Right kidney (tissue), 1 donor: ENCODE measurements around the gene DISP2.

ENCODE experiments used
- DNase-seq: peaks from one replicate; pipeline ENCODE4 v3.0.0-alpha.2; 2016

The DISP2 gene

DNA sequence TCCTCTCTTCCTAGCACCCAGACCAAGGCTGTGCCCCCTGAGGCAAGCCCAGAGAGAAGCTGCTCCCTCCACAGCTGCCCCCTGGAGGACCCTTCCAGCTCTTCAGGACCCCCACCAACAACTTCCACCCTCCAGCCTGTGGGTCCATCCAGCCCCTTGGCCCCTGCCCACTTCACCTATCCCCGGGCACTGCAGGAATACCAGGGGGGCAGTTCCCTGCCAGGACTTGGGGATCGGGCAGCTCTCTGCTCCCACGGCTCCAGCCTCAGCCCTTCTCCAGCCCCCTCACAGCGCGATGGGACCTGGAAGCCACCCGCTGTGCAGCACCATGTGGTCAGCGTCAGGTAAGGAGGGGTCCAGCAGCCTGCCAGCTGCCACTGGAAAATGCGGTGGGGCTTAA, 5.6 kb downstream of the DISP2 start:
- DNase-seq = no peak

DNA sequence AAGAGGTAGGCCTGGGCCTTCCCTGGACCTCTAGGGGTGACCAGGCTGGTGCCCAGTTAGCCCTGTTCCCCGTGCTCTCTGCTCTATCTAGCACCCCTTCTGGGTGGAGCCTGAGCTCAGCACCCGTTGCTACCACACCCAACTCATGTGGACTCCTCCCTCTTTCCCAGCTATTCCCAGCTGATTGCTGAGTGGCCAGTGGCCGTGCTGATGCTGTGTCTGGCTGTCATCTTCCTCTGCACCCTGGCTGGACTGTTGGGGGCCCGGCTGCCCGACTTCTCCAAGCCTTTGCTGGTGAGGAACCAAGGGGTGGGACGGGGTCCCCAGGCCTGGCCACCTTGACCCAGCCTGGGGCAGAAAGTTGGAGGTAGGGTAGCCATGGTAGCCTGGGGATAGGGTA, 6.2 kb downstream of the DISP2 start:
- DNase-seq = no peak

GRCh38 chr15:40365016-40365415, 7.0 kb downstream of the DISP2 start:
- no peak for DNase-seq

DNA sequence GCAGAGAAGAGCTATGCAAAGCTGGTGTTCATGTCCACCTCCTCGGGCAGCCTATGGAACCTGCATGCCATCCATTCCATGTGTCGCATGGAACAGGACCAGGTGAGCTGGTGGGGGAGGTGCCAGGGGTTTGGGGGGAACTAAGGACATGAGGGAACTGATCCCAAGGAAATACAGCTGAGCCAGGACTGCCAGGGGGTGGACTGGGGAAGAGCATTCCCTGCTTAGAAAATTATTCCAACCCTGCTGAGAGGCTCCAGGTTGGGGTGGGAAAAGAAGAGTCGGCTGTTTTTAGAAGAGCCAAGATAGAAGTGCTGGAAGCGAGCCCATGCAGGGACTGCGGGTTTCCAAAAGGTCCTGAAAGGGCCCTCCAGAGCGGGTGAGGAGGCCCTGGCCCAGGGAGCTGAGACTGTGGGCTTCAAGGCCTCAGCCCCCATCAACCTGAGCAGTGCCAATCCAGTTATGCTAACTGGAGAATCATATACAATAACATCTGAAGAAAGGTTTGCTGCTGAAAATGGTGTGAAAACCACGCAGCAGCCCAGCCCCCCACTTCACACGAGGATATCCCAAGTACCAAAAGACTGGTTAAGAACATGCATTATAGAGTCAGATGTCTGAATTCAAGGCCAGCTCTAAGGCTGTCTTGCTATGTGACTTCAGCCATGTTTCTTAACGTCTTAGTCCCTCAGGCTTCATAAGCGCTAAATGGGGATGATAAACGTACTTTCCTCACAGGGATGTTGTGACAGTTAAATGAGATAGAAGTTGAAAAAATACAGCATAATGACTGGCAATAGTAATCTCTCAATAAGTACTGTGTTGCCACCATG, 7.8 kb downstream of the DISP2 start:
- DNase-seq = no peak

- no peak for DNase-seq
These were observed 8.7 kb downstream of the DISP2 start for GRCh38 chr15:40366457-40367370.

DNA sequence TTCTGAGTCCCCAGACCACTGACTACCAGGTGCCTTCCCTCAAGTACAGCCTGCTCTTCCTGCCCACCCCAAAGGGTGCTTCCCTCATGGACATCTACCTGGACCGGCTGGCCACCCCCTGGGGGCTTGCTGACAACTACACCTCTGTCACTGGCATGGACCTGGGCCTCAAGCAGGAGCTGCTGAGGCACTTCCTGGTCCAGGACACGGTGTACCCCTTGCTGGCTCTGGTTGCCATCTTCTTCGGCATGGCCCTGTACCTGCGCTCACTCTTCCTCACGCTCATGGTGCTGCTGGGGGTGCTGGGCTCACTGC, 9.3 kb downstream of the DISP2 start:
- no peak for DNase-seq

- peak; percentile 80 for DNase-seq
These were observed 9.9 kb downstream of the DISP2 start for GRCh38 chr15:40367686-40368611.

DNA sequence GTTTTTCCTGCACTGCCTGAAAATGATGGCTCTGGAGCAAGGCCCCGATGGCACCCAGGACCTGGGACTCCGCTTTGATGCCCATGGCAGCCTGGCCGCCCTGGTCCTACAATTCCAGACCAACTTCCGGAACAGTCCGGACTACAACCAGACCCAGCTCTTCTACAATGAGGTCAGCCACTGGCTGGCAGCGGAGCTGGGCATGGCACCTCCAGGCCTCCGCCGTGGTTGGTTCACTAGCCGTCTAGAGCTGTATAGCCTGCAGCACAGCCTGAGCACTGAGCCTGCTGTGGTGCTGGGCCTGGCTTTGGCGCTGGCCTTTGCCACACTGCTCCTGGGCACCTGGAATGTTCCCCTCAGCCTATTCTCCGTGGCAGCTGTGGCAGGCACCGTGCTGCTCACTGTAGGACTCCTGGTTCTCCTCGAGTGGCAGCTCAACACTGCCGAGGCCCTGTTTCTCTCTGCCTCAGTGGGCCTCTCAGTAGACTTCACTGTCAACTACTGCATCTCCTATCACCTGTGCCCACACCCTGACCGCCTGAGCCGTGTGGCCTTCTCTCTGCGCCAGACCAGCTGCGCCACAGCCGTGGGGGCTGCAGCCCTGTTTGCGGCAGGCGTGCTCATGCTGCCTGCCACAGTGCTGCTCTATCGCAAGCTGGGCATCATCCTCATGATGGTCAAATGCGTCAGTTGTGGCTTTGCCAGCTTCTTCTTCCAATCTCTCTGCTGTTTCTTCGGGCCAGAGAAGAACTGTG, 10.9 kb downstream of the DISP2 start:
- DNase-seq = no peak

- no peak for DNase-seq
These were observed 11.5 kb downstream of the DISP2 start for GRCh38 chr15:40369474-40369869.

DNA sequence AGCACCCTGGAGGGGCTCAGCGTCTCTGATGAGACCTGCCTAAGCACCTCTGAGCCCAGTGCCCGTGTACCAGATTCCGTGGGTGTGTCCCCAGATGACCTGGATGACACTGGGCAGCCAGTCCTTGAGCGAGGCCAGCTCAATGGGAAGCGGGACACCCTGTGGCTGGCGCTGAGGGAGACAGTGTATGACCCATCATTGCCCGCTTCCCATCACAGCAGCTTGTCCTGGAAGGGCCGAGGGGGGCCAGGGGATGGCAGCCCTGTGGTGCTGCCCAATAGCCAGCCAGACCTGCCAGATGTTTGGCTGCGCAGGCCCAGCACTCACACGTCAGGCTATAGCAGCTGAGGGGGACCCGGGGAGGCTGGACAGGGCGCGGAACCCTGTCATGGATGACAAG, 12.0 kb downstream of the DISP2 start:
- DNase-seq = no peak

DNA sequence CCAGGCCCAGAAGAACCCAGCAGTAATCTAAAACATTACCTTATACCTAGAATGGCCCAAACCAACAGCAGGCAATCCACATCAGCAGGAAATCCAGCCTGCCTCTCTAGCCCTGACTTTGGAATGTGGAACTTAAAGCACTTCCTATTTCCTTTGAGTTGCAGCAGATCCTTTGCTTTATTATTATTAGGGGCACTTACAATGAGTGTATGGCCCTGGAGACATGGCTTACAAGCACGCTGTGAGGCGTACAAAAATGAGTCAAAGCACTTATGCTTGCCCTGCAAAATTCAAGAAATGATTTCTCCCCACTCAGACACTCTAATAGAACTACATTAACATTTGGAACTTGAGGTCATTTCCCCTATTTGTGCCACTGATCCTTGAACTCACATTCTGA, 15.0 kb downstream of the DISP2 start:
- DNase-seq = no peak

- no peak for DNase-seq
These were observed 19.6 kb downstream of the DISP2 start for GRCh38 chr15:40377606-40378005.

DNA sequence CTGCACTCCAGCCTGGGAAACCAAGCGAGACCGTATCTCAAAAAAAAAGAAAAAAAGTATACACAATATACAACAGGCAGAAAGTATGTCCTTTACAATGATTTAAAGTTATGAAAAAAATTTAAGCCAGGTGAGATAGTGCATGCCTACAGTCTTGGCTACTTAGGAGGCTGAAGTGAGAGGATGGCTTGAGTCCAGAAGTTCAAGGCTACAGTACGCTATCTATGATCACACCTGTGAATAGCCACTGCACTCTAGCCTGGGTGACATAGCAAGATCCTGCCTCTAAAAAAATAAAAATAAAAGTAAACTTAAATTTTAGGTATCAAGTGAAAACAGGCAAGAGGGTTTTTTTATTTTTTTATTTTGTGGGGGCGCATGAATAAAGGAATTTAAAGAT, 21.4 kb downstream of the DISP2 start:
- no peak for DNase-seq

DNA sequence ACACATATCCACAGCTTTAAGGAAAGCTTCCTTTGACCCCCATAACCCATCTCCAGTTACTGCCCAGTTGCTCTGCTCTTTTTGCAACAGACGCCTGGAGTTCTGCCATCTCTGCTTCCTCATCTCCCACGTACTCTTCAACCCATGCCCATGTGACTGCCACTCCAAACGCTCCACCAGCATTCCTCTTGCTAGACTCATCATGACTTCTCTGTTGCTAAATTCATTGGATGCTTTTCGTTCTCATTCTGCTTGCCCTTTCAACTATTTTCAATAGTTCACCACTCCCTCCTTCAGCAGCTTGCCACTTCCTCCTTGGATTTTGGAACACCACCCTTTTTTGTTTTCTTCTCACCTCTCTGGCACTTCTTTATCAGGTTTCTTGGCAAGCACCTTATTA, 21.8 kb downstream of the DISP2 start:
- DNase-seq = no peak

GRCh38 chr15:40380636-40381035, 22.6 kb downstream of the DISP2 start:
- DNase-seq = no peak

GRCh38 chr15:40381818-40382529, 24.0 kb downstream of the DISP2 start:
- no peak for DNase-seq

GRCh38 chr15:40382580-40383456, 24.8 kb downstream of the DISP2 start, which contains the start of gene KNSTRN:
Gene KNSTRN (plus strand): TSS chr15:40382721. CDS start chr15:40382836, 115 bp downstream.
- peak; percentile 82 for DNase-seq

- DNase-seq = no peak
These were observed 28.5 kb downstream of the DISP2 start for GRCh38 chr15:40386480-40386879.

GRCh38 chr15:40388941-40389823, 31.2 kb downstream of the DISP2 start:
- no peak for DNase-seq
